Tongue (tissue), 2 donors: ENCODE data around the gene TNFSF13. TPM values are rescaled to one million over a fixed set of nuclear protein-coding genes. Genes with fewer than 3 reads are reported as not detected.

Source experiments
- DNase-seq: peaks from one replicate; pipeline ENCODE4 v3.0.0-alpha.2; 2015
- total RNA-seq: library from RNA; depleted of rRNA; stranded (reverse); fragments of >200 nt; gene quantifications from one replicate; pipeline ENCODE4 v1.2.3, GENCODE V29; 2014

Gene TNFSF13
- total RNA-seq, 1 donor from 2014 or later, result 6.6 TPM

GRCh38 chr17:7552621-7553051 is 5.9 kb upstream of the TNFSF13 start:
- DNase-seq, result no peak

- DNase-seq, result no peak
These were observed 5.2 kb upstream of the TNFSF13 start for GRCh38 chr17:7553356-7553755.

- DNase-seq, result no peak
These were observed 3.1 kb upstream of the TNFSF13 start for GRCh38 chr17:7555320-7555948.

GRCh38 chr17:7556627-7557026 is 1.9 kb upstream of the TNFSF13 start:
- DNase-seq, result no peak

- DNase-seq, result no peak
These were observed 1.3 kb upstream of the TNFSF13 start for GRCh38 chr17:7557147-7557764.

GRCh38 chr17:7557775-7558543 is 591 bp upstream of the TNFSF13 start:
- DNase-seq, result peak; percentile 88

GRCh38 chr17:7559320-7560171 is 996 bp downstream of the TNFSF13 start:
- no peak for DNase-seq

GRCh38 chr17:7560172-7561027 is 1.9 kb downstream of the TNFSF13 start:
- DNase-seq, result peak; percentile 79

- DNase-seq, result peak; percentile 95
These were observed 2.6 kb downstream of the TNFSF13 start for GRCh38 chr17:7561028-7561575.

- DNase-seq, result peak; percentile 97
These were observed 3.1 kb downstream of the TNFSF13 start, which contains the start of gene SENP3 for GRCh38 chr17:7561589-7562207. SENP3 (plus strand) TSS chr17:7561919; CDS start chr17:7563077, 1,158 bp downstream.

GRCh38 chr17:7562208-7562605 is 3.7 kb downstream of the TNFSF13 start:
- DNase-seq, result no peak

GRCh38 chr17:7563115-7563869 is 4.7 kb downstream of the TNFSF13 start:
- DNase-seq, result no peak

- DNase-seq, result no peak
These were observed 11.0 kb downstream of the TNFSF13 start for GRCh38 chr17:7569571-7569970.

- no peak for DNase-seq
These were observed 11.8 kb downstream of the TNFSF13 start for GRCh38 chr17:7570351-7570750.

- no peak for DNase-seq
These were observed 13.7 kb downstream of the TNFSF13 start for GRCh38 chr17:7572338-7572587.

GRCh38 chr17:7572588-7573323 is 14.2 kb downstream of the TNFSF13 start:
- peak; percentile 100 for DNase-seq

- peak; percentile 96 for DNase-seq
These were observed 15.0 kb downstream of the TNFSF13 start for GRCh38 chr17:7573324-7574080.

- no peak for DNase-seq
These were observed 15.8 kb downstream of the TNFSF13 start for GRCh38 chr17:7574176-7574953.
